ENCODE data around the gene TGIF2. TPM values are rescaled to one million over a fixed set of nuclear protein-coding genes. Genes with fewer than 3 reads are reported as not detected.

Gene TGIF2
- total and polyA plus RNA-seq, 2 of the 13 experiments (the other 11 are each of a cell fraction or from before 2014, with no cell fraction given), result 41.3 to 53.9 TPM

DNA sequence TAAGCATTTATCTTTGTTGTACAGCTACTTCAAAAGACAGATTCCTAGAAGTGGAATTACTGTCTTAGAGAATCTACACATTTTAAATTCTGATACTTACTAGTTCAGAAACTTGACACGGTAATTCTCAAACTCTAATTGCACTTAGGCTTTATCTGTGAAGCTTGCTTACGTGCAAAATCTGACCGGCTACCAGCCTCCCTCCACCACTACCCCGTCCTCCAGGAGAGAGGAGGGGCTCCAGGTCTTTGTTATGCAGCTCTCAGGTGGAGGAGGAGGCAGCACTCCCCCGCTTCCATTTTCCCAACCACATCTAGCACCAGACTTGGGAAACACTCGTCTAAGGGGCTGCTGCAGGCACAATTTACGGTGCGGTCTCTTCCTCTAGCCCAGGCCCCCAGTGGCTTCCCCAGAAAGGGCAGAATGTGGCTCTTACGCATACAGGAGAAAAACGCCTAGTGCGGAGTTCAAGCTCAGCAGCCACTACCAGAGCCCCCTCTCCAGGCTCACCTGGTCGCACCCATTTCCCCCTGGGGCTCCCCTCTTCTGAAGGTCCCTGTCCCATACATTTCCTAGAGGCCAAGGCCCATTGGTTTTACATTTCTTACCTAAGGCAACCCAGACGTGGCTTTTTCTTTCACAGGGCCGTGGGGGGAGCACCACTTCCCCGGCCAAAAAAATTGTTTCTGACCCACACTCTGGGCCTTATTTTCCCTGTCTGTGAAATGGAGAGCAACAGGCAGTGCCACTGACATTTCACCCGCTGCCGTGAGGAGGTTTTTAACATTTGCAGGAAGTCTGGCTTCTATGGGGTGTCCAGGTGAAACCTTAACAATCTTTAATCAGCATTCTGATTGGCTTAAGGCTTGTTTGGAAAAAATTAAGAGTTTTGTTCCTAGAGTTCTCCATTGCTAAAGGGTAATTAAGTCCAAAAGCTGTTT, 1.6 kb upstream of the TGIF2 start (continued):
- TF ChIP-seq ZNF724P (CRISPR knock-in tag; IDR thresholded peaks at IDR 0.05; ENCODE audit: borderline replicate concordance) (no peak; the same call in 1 of the 2 replicates), NR2F6 (IDR thresholded peaks at IDR 0.05) (0 out of 2 replicates have a peak, but pooled peaks have one; percentile 24), NR2F6 (CRISPR knock-in tag; IDR thresholded peaks at IDR 0.05) (no peak), TOPORS (CRISPR knock-in tag; IDR thresholded peaks at IDR 0.05) (no peak), ZBTB40 (IDR thresholded peaks at IDR 0.05) (no peak), ZBTB40 (CRISPR knock-in tag; IDR thresholded peaks at IDR 0.05) (no peak), ZFP1 (CRISPR knock-in tag; IDR thresholded peaks at IDR 0.05) (0 out of 2 replicates have a peak, but pooled peaks have one; percentile 39), ZSCAN20 (CRISPR knock-in tag; IDR thresholded peaks at IDR 0.05; ENCODE audit: borderline replicate concordance) (0 out of 2 replicates have a peak, but pooled peaks have one; percentile 53), ZNF12 (CRISPR knock-in tag; IDR thresholded peaks at IDR 0.05) (0 out of 2 replicates have a peak, but pooled peaks have one; percentile 29), TCF7L2 (IDR thresholded peaks at IDR 0.05; ENCODE audit: low read depth, low read length) (no peak), XRCC5 (optimal IDR thresholded peaks at IDR 0.05; ENCODE audit: low read length) (peak; percentile 30), CTCF (CRISPR knock-in tag; IDR thresholded peaks at IDR 0.05) (peak; percentile 40), SSRP1 (CRISPR knock-in tag; IDR thresholded peaks at IDR 0.05) (no peak), HOXA3 (CRISPR knock-in tag; IDR thresholded peaks at IDR 0.05) (peak; percentile 38; the same call in 1 of the 2 replicates), TMF1 (CRISPR knock-in tag; IDR thresholded peaks at IDR 0.05; ENCODE audit: low read depth) (no peak), SP4 (CRISPR knock-in tag; IDR thresholded peaks at IDR 0.05) (peak; percentile 62), ZNF510 (CRISPR knock-in tag; IDR thresholded peaks at IDR 0.05; ENCODE audit: low read depth) (peak; percentile 67; the same call in 1 of the 2 replicates), ZNF670 (CRISPR knock-in tag; IDR thresholded peaks at IDR 0.05; ENCODE audit: borderline replicate concordance) (0 out of 2 replicates have a peak, but pooled peaks have one; percentile 6), MYC (CRISPR knock-in tag; IDR thresholded peaks at IDR 0.05; ENCODE audit: borderline replicate concordance) (peak; percentile 46; the same call in 1 of the 2 replicates)
